Measurements from ENCODE around the gene STK40.
A peak's percentile ranks its signal among the peaks of the same experiment; 100 is the strongest.

STK40 gene

GRCh38 chr1:36352125-36352909 is 33.4 kb downstream of the STK40 start:
- no peak overlapping the region for H3K4me2 ChIP-seq (ENCODE audit: low read length)
- no peak overlapping the region for H3K27ac ChIP-seq (ENCODE audit: low read length)
- TF ChIP-seq CTCF (IDR thresholded peaks at IDR 0.05; ENCODE audit: low read depth, low read length) (0 out of 2 replicates have a peak, but pooled peaks have one; percentile 4), EZH2phosphoT487 (IDR thresholded peaks at IDR 0.05; ENCODE audit: low read depth) (no peak)
- H3K9me3 ChIP-seq (ENCODE audit: insufficient read depth, low read length): no peaks in the 10 kb centered on the region
- H2AFZ ChIP-seq (ENCODE audit: low read depth, low read length): no peak overlapping the region
- no peaks in the 10 kb centered on the region for H3K79me2 ChIP-seq (ENCODE audit: low read length)
- H3K9ac ChIP-seq (ENCODE audit: low read length): no peak overlapping the region
- no peak overlapping the region for H3K4me3 ChIP-seq (ENCODE audit: low read length)
- no peaks in the 10 kb centered on the region for H3K36me3 ChIP-seq (replicated peaks; ENCODE audit: low read depth, low read length)
- H4K20me1 ChIP-seq (ENCODE audit: insufficient read depth, low read length): peaks cover 5% of the 10 kb centered on the region
- peaks cover 34% of the 10 kb centered on the region for H3K4me1 ChIP-seq (ENCODE audit: low read length)
- H3K27me3 ChIP-seq (ENCODE audit: low read depth, low read length): no peaks in the 10 kb centered on the region

GRCh38 chr1:36351227-36351977 is 34.3 kb downstream of the STK40 start:
- no peak overlapping the region for H2AFZ ChIP-seq (ENCODE audit: low read depth, low read length)
- peak overlapping the region; percentile 85 for H3K4me2 ChIP-seq (ENCODE audit: low read length)
- H4K20me1 ChIP-seq (ENCODE audit: insufficient read depth, low read length): peaks cover 5% of the 10 kb centered on the region
- H3K9ac ChIP-seq (ENCODE audit: low read length): no peak overlapping the region
- peaks cover 34% of the 10 kb centered on the region for H3K4me1 ChIP-seq (ENCODE audit: low read length)
- H3K36me3 ChIP-seq (replicated peaks; ENCODE audit: low read depth, low read length): no peaks in the 10 kb centered on the region
- no peaks in the 10 kb centered on the region for H3K79me2 ChIP-seq (ENCODE audit: low read length)
- H3K27me3 ChIP-seq (ENCODE audit: low read depth, low read length): no peaks in the 10 kb centered on the region
- H3K27ac ChIP-seq (ENCODE audit: low read length): no peak overlapping the region
- no peaks in the 10 kb centered on the region for H3K9me3 ChIP-seq (ENCODE audit: insufficient read depth, low read length)
- 0 out of 2 replicates have a peak overlapping the region, but pooled peaks have one; percentile 47 for H3K4me3 ChIP-seq (ENCODE audit: low read length)
- no peak for TF ChIP-seq CTCF (IDR thresholded peaks at IDR 0.05; ENCODE audit: low read depth, low read length)
- TF ChIP-seq EZH2phosphoT487 (IDR thresholded peaks at IDR 0.05; ENCODE audit: low read depth): no peak

- TF ChIP-seq EZH2phosphoT487 (IDR thresholded peaks at IDR 0.05; ENCODE audit: low read depth) (no peak), CTCF (IDR thresholded peaks at IDR 0.05; ENCODE audit: low read depth, low read length) (no peak)
- no peak overlapping the region for H3K27ac ChIP-seq (ENCODE audit: low read length)
Measured at GRCh38 chr1:36350659-36351226, 35.0 kb downstream of the STK40 start.

GRCh38 chr1:36349839-36350238 is 35.9 kb downstream of the STK40 start:
- Histone ChIP-seq H3K9ac (ENCODE audit: low read length) (no peak overlapping the region), H4K20me1 (ENCODE audit: insufficient read depth, low read length) (peaks cover 5% of the 10 kb centered on the region), H3K4me1 (ENCODE audit: low read length) (peaks cover 34% of the 10 kb centered on the region), H3K27me3 (ENCODE audit: low read depth, low read length) (no peaks in the 10 kb centered on the region), H3K27ac (ENCODE audit: low read length) (no peak overlapping the region; the same call in 1 of the 2 replicates), H3K4me3 (ENCODE audit: low read length) (no peak overlapping the region), H3K79me2 (ENCODE audit: low read length) (no peaks in the 10 kb centered on the region), H3K36me3 (replicated peaks; ENCODE audit: low read depth, low read length) (no peaks in the 10 kb centered on the region), H3K4me2 (ENCODE audit: low read length) (peak overlapping the region; percentile 85), H3K9me3 (ENCODE audit: insufficient read depth, low read length) (no peaks in the 10 kb centered on the region), H2AFZ (ENCODE audit: low read depth, low read length) (no peak overlapping the region)
- TF ChIP-seq CTCF (IDR thresholded peaks at IDR 0.05; ENCODE audit: low read depth, low read length) (no peak), EZH2phosphoT487 (IDR thresholded peaks at IDR 0.05; ENCODE audit: low read depth) (no peak)

More at GRCh38 chr1:36350659-36351226, 35.0 kb downstream of the STK40 start:
- Histone ChIP-seq H3K9ac (ENCODE audit: low read length) (no peak overlapping the region), H3K79me2 (ENCODE audit: low read length) (no peaks in the 10 kb centered on the region), H4K20me1 (ENCODE audit: insufficient read depth, low read length) (peaks cover 5% of the 10 kb centered on the region), H3K36me3 (replicated peaks; ENCODE audit: low read depth, low read length) (no peaks in the 10 kb centered on the region), H3K4me1 (ENCODE audit: low read length) (peaks cover 34% of the 10 kb centered on the region), H3K27me3 (ENCODE audit: low read depth, low read length) (no peaks in the 10 kb centered on the region), H3K4me2 (ENCODE audit: low read length) (peak overlapping the region; percentile 85), H3K4me3 (ENCODE audit: low read length) (peak overlapping the region; percentile 47), H3K9me3 (ENCODE audit: insufficient read depth, low read length) (no peaks in the 10 kb centered on the region), H2AFZ (ENCODE audit: low read depth, low read length) (no peak overlapping the region)
